EH (cell line): ENCODE measurements around the gene TRIM5.
A peak's percentile ranks its signal among the peaks of the same experiment; 100 is the strongest.
"Not testable (repeated sequence)": the region's sequence is repeated elsewhere in the genome, so short reads cannot be mapped to it uniquely, and the experiment has no call there.

Experiments used
- DNase-seq: peaks from one replicate; pipeline ENCODE4 v3.0.0-alpha.2; 2015; ENCODE audit warnings: low read depth

Gene TRIM5

DNA sequence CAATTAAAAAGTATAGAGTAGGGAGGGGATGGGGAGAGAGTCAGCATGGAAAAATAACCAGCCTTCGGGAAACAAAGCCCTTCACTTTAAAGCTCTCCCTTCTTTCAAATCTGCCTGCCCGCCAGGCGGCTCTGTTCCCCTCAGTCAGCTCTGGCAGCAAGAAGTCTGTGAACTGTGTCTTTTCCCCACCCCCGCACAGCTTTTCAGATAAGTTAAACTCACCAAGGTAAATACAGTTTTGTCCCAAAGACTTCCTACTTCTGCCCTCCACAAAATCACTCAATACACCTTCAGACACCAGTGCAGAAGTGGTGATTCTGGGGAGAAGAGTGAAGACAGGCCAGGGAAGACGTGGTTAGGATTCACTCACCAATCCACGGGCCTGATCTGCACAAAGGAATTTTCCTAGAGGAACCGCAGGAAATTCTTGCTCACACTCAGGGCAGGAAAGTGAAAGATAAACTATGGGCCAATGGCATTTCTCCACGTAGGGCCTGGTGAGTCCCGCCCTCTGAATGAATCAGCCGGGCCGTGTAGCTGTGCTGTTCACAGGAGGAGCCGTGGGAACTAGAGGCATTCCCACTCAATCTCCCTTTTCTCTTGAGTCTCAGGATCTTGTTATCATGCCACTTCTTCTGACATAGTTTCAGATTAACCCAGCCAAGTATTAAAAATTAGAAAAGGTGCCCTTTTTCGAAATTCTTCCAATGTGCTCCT is at the start of gene TRIM5:
TSS of gene TRIM5 (minus strand) at position 429 of the 717 bp plus-strand sequence. CDS start 4,897 bp downstream, outside the sequence.
- DNase-seq = peak; percentile 98

GRCh38 chr11:5727691-5728090 is 42.8 kb upstream of the TRIM5 start:
- no peak for DNase-seq

DNA sequence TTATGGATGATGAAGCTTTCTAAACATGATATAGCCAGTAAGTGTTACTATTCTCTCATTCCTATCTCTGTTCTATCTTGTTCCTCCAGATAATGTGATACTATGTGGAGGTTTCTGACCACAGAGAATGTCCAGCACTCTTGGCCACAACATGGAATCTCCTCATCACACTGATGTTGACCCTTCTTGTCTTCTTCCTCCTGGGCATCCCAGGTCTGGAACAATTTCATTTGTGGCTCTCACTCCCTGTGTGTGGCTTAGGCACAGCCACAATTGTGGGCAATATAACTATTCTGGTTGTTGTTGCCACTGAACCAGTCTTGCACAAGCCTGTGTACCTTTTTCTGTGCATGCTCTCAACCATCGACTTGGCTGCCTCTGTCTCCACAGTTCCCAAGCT is 41.5 kb upstream of the TRIM5 start:
- DNase-seq = no peak

DNA sequence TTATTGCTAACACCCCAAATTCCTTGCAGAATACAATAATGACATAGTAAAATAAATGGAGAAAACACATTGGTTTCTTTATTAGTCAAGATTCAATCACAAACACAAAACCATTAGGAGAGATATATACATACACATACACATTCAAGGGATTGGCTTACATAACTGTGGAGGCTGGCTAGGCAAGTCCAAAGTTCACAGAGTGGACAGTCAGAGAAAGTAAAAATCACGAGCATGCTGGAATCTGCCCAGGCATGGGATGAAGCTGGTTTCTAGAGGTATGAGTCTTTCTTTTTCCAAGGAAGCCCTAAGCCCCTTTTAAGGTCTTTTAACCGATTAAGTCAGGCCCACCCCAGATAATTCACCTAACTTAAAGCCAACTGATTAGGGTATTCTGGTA is 37.7 kb upstream of the TRIM5 start:
- no peak for DNase-seq

DNA sequence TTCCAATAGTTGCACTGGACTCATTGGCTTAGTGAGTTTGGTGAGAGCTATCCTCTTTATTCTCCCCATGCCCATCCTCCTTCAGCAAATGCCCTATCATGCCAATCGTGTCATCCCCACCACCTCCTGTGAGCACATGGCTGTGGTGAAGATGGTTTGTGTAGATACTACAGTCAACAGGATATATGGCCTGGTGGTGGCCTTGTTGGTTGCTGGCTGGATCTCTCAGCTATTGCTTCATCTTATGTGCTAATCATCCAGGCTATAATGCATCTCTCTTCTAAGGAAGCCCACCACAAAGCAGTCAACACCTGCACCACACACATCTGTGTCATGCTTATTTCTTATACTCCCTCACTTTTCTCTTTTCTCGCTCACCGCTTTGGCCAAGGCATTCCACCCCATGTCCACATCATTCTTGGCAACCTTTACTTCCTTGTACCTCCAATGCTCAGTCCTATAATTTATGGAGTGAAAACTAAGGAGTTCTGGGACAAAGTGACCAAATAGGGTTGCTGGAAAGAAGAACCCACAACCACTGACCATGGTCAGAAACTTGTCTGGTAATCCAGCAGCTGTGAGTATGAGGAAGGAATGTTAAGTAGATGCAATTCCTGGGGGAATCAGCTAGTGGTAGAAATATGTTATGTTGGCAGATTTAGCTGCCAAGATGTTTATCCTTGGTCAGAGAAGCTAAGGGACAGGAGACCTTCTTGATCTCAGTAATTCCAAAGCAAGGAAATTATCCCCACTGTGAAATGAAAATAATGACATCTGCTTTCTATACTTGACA is 35.0 kb upstream of the TRIM5 start:
- DNase-seq = peak; percentile 4

GRCh38 chr11:5716518-5716917 is 31.6 kb upstream of the TRIM5 start:
- DNase-seq = not testable (repeated sequence)

GRCh38 chr11:5713695-5714094 is 28.8 kb upstream of the TRIM5 start:
- no peak for DNase-seq

- peak; percentile 3 for DNase-seq
Measured at GRCh38 chr11:5712507-5712906, 27.6 kb upstream of the TRIM5 start.

DNA sequence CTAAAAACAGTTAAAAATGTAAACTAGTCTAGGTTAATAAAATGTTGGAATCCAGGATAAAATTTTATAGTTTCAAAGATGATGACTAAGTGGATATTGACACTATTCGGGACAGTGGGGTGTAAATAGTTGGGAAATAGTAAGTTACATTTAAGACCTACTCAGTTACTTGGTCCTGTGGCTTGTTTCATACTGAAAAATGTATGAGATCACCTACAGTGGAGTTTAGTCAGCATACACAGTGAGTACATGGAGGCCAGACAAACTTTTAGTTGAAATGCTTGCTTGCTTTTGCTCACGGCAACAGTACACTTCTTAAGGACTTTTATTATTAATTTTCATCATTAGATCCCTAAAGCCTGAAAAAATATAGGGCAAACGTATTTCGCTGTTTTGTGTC is 20.8 kb upstream of the TRIM5 start:
- no peak for DNase-seq

GRCh38 chr11:5703741-5704536 is 19.1 kb upstream of the TRIM5 start:
- DNase-seq = no peak

DNA sequence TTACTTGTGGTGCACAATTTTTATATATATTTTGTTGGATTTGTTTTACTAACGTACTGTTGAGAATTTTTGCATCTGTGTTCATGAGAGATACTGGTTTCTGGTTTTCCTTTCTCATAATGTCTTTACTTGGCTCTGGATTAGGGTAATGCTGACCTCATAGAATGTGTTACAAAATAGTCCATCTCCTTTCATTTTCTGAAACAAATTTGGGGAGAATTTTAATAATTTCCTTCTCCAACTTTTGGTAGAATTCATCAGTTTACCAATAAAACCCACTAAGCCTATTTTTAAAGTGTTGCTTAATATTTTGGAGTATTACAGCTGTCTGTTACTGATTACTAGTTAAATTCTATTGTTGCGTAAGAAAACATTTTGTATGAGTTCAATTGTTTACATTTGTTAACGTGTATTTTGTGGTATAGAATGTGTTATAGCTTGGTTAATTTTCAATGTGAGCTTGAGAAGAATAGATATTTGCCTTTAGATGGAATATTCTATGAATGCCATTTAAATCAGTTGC is 16.2 kb upstream of the TRIM5 start:
- no peak for DNase-seq

DNA sequence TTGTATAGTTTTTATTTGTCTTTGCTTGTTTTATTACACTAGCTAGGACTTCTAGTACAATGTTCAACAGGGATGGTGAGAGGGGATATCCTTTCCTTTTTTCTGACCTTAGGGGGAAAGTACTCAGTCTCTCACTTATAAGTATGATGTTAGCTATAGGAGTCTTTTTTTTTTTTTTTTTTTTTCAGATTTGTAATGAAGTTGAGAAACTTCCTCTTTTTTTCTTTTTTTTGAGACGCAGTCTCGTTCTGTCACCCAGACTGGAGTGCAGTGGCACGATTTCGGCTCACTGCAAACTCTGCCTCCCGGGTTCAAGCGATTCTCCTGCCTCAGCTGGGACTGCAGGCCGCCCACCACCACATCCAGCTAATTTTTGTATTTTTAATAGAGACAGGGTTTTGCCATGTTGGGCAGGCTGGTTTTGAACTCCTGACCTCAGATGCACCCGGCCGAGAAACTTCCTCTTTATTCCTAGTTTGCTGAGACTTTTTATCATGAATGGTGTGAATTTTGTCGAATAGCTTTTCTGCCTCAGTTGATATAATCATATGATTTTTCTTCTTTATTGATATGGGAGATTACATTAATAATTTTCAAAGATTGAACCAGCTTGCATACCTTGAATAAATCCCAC is 15.7 kb upstream of the TRIM5 start:
- no peak for DNase-seq

DNA sequence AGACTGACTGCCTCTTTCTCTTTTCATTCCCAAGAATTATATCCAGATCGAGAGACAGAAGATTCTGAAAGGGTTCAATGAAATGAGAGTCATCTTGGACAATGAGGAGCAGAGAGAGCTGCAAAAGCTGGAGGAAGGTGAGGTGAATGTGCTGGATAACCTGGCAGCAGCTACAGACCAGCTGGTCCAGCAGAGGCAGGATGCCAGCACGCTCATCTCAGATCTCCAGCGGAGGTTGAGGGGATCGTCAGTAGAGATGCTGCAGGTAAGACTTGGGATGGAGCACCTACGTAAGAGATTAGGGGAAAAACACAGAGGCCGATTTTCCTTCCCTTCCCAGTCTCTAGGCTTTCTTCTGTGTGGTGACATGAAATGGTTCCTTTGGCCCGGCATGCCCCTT is 13.4 kb upstream of the TRIM5 start:
- no peak for DNase-seq

DNA sequence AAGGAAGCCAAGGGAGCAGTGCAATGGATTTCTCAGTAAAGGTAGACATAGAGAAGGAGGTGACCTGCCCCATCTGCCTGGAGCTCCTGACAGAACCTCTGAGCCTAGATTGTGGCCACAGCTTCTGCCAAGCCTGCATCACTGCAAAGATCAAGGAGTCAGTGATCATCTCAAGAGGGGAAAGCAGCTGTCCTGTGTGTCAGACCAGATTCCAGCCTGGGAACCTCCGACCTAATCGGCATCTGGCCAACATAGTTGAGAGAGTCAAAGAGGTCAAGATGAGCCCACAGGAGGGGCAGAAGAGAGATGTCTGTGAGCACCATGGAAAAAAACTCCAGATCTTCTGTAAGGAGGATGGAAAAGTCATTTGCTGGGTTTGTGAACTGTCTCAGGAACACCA is 11.3 kb upstream of the TRIM5 start:
- DNase-seq = peak; percentile 4

- no peak for DNase-seq
Measured at GRCh38 chr11:5695580-5695979, 10.7 kb upstream of the TRIM5 start.

GRCh38 chr11:5694642-5695041 is 9.8 kb upstream of the TRIM5 start:
- DNase-seq = no peak

- no peak for DNase-seq
Measured at GRCh38 chr11:5691964-5692361, 7.1 kb upstream of the TRIM5 start.

DNA sequence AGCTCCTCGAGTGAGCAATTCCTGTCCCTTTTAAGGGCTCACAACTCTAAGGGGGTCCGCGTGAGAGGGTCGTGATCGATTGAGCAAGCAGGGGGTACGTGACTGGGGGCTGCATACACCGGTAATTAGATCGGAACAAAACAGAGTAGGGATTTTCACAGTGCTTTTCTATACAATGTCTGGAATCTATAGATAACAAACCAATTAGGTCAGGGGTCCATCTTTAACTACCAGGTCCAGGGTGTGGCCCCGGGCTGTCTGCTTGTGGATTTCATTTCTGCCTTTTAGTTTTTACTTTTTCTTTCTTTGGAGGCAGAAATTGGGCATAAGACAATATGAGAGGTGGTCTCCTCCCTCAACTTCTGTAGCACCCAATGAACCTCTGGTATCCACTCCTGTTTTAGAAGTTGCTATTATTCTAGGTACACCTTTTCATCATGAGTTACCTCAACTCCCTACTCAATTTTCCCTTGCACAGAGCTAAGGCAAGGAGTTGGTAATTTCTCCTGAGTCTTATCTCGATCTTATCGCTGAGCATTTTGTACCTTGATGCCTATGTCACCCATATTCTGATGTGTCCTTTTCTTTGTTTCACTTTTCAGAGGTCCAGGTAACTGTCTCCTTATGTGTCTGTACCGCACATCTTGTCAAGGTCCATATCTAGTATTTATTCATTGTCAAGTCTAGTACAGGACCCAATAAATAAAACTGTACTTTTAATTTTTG is 6.5 kb upstream of the TRIM5 start:
- not testable (repeated sequence) for DNase-seq

DNA sequence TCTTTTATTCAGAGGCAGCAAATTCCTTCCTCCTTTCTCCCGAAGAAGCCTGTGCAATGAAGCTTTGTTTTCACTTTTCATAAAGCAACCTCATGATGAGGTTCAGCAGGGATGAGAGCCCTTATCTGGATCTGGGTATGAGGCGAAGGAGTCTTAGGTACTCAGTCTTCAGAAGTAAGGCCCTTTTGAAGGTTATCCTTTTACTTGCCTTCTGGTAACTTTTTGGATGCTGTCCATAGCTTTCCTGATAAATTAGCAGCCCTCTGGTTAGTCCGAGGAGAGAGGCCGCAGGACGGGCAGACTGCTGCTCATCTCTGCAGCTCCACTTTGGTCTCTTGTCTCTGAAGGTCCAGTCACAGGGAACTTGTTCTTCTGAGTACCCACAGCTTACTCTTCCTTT is 5.9 kb upstream of the TRIM5 start:
- DNase-seq = peak; percentile 49

DNA sequence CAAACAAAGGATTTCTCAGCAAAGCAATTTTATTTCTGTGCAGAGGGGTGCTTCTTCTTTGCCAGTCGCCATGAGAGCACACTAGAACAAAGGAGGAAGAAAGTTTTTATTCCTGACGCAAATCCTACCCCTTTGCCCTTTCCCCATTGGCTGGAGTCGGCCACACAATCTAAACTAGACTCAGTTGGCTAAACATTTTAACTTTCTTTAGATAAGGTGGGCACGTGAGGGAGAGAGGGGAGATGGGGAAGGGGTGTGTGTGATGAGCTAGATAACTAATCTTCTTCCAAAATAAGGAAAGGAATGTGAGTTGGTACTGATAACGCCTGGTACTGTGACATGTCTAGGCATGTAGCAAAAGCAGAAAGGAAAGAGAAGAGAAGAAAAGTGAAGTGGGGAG is 5.3 kb upstream of the TRIM5 start:
- DNase-seq = peak; percentile 57

GRCh38 chr11:5689551-5689983 is 4.7 kb upstream of the TRIM5 start, which contains the start of gene TRIM22:
Gene TRIM22 (plus strand): TSS chr11:5689790. CDS start chr11:5696233, 6,443 bp downstream.
- peak; percentile 77 for DNase-seq
